Fibroblast of skin of back (primary cell): ENCODE results near the gene PPP1R14D.
A peak's percentile ranks its signal among the peaks of the same experiment; 100 is the strongest.

Experiments used
- DNase-seq: peaks from one replicate; pipeline ENCODE4 v3.0.0-alpha.2; 2013

Gene PPP1R14D

GRCh38 chr15:40776537-40777141, 51.9 kb downstream of the PPP1R14D start:
- peak; percentile 42 for DNase-seq

DNA sequence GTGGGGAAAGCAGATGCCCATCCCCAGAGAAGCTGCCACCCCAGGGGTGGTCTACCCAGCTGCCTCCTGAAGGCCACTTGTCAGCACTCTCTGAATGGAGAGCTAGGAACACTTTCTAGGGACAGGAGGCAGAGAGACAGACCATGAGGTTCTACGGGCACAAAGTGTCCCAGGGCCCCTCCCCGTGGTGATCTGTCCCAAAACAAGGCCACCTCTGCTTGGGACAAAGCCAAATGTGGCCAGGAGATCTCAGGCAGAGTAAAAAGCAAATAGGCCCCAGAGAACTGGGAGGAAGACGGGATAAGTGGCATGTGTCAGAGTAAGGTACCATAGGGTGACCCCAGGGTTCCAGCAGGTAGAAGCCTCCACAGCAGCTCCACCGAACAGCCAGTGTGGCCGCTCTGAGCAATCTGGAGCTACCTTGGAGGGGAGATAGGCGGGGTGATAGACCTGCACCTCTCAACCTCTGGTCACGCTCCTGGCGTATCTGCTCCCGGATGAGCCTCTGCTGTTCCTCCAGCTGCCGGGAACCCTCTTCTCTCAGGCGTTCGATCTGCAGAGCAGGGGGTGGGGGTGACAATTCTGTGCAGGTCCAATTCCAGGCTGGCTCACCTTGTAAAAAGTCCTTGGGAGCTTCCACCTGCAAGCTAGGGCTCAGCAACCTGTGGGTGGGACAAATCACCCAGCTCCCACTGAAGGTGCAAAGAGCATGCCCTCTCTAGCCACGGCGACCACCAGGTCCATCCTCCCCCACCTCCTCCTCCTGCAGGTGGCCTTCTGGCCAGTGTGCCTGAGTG, 52.6 kb downstream of the PPP1R14D start:
- no peak for DNase-seq

DNA sequence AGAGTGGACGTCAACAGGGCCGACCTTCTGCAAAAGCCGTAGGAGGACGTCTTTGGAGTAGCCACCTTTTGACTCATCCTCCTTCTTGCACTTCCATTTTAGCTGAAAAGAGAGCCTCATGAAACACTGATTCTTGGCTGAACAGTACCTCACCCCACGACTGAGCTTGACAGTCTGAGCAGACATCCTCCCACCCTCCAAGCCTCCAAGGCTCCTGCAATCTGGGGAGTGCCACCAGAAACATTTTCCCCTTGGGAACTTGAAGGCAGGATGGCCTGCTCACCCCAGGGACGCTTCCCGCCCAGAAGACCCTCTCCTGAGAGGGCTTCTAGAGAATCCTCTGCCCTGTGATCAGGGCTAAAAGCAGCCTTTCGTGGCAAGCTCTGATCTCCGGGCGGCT, 53.5 kb downstream of the PPP1R14D start:
- DNase-seq = no peak

DNA sequence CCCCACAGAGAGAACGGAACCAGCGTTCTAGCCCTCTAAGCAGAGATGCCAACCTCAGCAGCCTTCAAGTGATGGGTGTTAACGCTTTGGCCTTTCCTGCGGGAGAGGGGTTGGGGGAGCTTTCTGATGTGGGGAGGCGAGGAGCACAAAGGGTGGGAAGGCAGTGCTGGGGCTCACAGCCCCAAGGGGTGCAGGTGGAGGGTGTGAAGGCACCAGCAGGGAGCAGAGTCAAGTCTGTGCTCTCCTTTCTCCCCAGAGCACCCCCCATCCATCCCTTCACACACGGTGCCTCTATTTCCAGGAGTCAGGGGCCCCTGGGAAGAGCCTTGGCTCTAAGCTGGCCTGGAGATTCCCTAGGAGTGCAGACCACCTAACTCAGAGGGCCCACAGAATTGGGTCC, 54.6 kb downstream of the PPP1R14D start:
- no peak for DNase-seq

DNA sequence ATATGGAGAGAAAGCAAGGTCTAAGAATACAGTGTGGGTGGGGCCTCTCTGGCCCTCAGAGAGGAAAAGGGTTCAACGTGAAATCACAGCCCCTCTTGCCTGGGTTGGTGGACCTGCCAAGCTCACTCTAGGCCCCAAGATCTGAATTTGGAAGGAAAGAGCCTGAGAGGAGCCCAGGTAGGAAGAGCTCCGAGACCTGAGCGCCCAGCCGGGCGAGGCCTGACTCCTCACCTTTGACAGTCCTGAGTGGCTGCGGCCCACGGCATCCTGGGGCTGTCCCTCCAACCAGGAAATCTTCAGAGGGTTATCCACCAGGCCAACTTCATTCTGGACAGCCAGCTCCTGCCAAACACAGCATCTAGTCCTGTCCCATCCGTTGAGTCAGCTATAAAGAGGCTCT, 55.0 kb downstream of the PPP1R14D start:
- no peak for DNase-seq

- no peak for DNase-seq
Observed at GRCh38 chr15:40772014-40772413, 56.5 kb downstream of the PPP1R14D start.

GRCh38 chr15:40771242-40771641, 57.3 kb downstream of the PPP1R14D start:
- DNase-seq = no peak

DNA sequence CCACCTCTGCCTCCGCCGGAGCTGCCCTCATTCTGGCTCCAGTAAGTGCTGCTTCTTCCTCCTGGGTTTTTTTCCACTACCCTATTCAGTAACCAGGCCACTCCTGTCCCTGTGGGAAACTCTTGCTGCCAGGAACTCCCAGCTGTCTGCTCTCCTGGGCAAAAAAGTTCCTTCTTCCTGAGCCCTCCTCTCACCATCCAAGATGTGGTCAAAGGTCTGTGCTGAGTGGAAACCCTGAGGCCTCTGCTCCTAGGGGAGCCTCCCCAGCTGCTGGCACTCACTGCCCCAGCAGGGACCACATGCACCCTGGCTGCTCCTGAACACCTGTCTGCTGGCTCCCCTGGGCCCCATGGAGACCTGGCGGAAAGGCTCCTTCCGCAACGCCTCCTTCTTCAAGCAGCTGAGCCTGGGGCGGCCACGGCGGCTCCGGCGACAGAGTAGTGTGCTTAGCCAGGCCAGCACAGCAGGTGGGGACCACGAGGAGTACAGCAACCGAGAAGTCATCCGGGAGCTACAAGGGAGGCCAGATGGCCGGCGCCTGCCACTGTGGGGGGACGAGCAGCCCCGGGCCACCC, 58.3 kb downstream of the PPP1R14D start:
- no peak for DNase-seq

DNA sequence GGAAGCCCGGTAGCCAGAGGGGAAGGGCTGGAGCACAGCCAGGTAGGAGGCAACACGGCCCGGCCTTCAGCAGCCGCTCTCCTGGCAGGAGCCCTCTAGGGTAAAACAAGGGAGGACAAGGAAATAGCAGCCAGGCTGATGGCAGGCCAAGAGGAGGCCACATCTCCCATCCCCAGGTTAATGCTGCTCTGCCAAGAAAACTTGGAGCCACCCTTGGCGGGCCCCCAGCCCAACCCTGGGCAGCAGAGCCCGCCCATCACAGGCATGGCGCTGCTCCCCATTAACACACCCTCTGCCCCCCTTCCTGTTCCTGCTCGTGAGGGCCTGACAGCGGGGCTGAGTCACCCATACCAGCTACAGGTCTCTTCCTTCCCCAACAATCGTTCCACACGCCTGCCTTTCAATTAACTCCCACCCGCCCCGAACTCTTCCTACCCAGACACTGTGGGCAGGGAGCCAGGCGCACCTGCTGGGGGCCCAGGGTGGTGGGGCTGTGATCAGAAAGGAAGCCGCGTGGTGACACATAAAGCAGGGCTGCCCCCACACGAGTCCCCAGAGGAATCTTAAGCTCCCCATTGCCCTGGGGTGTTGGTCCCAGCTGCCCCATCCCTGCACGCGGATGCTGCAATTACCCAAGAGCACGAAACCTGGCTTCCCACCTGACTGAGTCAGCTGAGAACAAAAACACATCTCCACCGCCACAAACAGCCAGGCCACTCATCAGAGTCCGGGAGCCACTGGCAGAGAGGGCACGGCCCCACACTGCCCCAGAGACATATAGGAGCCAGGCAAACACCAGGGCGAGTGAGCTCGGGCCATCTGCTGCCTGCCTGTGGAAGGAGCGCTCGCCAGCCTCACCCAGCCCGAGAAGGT, 59.0 kb downstream of the PPP1R14D start, which contains the start of gene C15orf62:
C15orf62 (plus strand) TSS at position 707 of the 873 bp plus-strand sequence. CDS start 516 bp downstream, outside the sequence.
- peak; percentile 46 for DNase-seq

DNA sequence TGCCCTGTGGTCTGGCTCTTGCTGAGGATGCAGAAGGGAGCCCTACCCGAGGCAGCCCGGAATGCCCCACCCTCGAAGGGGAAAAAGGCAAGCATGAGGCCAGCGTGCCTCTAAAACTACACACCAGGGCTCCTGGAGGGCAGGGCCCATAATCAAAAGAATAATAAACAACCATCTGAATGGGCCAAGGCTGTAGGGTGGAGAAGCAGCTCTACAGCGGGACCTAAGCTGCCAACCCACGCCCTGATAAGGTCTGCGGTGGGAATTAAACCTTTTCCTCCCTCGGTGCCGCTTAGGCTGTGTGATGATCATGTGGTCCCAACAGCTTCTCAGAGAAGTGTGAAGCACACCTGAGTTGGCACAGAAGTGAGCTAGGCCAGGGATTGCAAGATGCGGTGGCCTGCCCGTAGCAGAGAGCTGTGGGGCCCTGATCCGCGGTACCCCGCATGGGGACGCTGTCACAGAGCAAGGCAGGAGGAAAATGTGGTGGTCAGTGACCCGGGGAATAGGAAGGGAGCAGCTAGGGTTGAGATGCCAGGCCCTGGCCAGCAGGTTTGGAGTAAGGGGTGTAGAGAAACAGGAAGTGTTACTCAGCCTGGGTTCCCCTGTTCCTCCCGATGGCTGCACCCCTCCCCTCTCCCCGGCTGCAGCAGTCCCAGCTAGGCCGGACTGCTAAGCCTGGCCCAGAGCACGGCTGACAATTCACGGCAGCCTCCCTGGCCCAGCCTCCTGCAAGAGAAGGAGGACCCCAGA, 59.8 kb downstream of the PPP1R14D start:
- DNase-seq = no peak

DNA sequence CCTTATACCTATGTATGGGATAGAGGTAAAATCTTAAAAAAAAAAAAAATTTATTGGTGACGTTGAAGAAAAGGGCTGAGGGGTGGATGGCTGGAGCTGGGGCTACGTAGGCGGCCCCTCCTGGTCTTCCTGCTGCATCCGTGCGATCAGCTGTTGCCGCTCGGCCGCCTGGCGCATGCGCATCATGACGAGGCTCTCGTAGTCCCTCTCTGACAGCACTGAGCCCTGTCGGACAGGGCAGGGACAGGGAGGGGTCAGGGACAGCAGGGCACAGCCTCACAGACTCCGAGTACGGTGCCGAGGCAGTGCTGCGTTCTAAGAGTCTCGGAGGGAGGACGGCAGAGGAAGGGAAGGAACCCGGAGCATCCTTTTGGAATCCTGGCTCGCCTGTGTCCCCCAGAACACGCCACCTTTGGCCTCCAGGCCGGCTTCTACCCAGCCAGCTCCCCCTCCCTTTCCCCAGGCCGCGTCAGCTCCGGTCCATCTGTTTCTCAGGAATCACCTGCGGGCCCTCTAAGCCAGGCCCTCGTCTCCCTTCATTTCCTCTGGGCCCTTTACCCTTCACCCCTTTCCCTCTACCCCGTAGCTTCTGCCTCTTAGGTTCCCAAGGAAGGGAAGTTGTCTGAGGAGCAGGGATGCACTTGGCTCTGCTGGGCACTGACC, 60.5 kb downstream of the PPP1R14D start:
- no peak for DNase-seq

DNA sequence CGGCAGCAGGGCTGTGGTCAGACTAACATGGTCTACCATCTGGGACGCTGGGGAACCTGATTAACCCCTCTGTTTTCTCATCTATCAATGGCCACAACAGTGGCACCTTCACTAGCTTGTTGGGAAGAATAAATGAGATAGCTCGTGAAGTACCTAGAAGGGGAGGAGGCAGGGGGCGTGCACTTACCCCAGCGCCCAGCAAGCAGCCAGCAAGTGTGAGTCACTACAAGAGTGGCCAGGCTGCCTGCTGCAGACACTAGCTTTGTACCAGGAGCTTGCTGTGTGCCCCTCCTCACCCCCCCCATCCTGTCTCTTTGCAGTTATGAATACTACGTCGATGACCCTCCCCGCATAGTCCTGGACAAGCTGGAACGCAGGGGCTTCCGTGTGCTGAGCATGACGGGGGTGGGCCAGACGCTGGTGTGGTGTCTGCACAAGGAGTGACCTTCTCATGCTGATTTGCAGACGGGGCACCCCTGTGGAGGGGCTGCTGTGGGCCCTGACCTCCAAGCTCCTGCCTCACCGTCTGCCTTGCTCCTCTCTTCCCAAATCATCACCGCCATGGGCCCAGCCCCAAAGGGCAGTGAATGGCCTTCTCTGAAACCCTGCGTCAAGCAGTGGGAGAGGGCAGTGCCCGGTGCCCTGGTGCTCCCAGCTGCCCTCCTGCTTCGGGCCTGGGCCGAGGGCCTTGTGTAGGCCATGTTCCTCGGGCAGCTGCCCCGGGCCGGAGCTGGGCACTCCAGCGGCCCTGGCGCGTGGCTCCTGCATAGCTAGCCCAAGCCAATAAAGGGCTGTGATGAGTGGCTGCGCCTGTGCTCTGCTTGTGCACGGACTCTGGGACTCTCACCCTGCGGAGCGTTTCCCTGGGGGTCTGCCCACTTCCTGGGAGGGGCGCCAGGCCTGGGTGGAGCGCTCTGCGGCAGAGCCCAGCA, 61.3 kb downstream of the PPP1R14D start:
- DNase-seq = peak; percentile 47

DNA sequence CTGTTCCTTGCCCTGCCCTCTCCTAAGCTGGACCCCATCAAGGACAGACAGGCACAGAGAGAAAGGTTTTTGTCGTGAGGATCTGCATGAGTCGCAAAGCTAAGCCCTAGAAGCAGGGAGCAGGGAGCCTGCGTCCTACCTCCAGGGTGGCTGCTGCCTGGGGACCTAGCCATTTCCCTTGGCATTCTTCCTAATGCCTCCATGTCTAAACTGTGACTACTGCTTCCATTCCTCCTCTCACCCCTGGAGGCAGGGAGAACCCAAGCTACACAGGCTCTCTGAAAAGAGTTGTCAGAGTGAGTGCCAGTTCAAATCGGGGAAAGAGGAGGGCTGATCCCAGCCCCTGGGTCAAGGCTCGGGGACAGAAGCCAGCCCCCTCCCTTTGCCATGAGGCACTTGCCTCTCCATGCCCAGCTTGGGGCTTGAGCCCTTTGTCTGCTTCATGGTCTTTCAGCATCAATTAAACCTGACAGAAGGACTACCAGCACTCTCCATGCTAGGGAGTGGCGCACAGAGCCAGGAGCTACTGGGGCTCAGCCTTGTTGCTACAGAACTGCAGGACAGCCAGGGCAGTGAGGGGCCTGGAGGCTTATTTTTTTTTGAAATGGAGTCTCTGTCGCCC, 62.2 kb downstream of the PPP1R14D start:
- DNase-seq = peak; percentile 61
